GM19324 (cell line): ENCODE data around the gene TULP4.
"Not testable (repeated sequence)": the region's sequence is repeated elsewhere in the genome, so short reads cannot be mapped to it uniquely, and the experiment has no call there.

Experiments
- ATAC-seq: cut with Tn5 transposase; IDR thresholded peaks from one replicate; pipeline ENCODE4 v1.9.1; 2021; ENCODE audit warnings: mild to moderate bottlenecking, moderate library complexity; ENCODE audit not compliant: unreplicated experiment, low FRiP score

The TULP4 gene

GRCh38 chr6:158387036-158387435 is 74.8 kb downstream of the TULP4 start:
- ATAC-seq = no peak

- ATAC-seq = no peak
Observed at GRCh38 chr6:158387578-158387977, 75.3 kb downstream of the TULP4 start.

- ATAC-seq = no peak
Observed at GRCh38 chr6:158388727-158389126, 76.5 kb downstream of the TULP4 start.

GRCh38 chr6:158389193-158389919 is 77.1 kb downstream of the TULP4 start:
- ATAC-seq = no peak

- ATAC-seq = no peak
Observed at GRCh38 chr6:158391276-158391675, 79.0 kb downstream of the TULP4 start.

GRCh38 chr6:158391977-158392376 is 79.7 kb downstream of the TULP4 start:
- ATAC-seq = not testable (repeated sequence)

GRCh38 chr6:158396136-158396535 is 83.9 kb downstream of the TULP4 start:
- ATAC-seq = no peak

- no peak for ATAC-seq
Observed at GRCh38 chr6:158397578-158397977, 85.3 kb downstream of the TULP4 start.

- ATAC-seq = no peak
Observed at GRCh38 chr6:158398252-158399024, 86.2 kb downstream of the TULP4 start.

GRCh38 chr6:158399040-158399700 is 86.9 kb downstream of the TULP4 start:
- no peak for ATAC-seq

- ATAC-seq = no peak
Observed at GRCh38 chr6:158402184-158402583, 89.9 kb downstream of the TULP4 start.

- ATAC-seq = not testable (repeated sequence)
Observed at GRCh38 chr6:158405321-158405831, 93.1 kb downstream of the TULP4 start.

GRCh38 chr6:158405933-158406332 is 93.7 kb downstream of the TULP4 start:
- ATAC-seq = no peak

- ATAC-seq = no peak
Observed at GRCh38 chr6:158406736-158407135, 94.5 kb downstream of the TULP4 start.

GRCh38 chr6:158408013-158408412 is 95.7 kb downstream of the TULP4 start:
- ATAC-seq = no peak

GRCh38 chr6:158408552-158409130 is 96.4 kb downstream of the TULP4 start:
- no peak for ATAC-seq

- no peak for ATAC-seq
Observed at GRCh38 chr6:158409451-158409850, 97.2 kb downstream of the TULP4 start.

- ATAC-seq = no peak
Observed at GRCh38 chr6:158410784-158411183, 98.5 kb downstream of the TULP4 start.

GRCh38 chr6:158411998-158412397 is 99.7 kb downstream of the TULP4 start:
- ATAC-seq = no peak

- no peak for ATAC-seq
Observed at GRCh38 chr6:158413028-158413427, 100.8 kb downstream of the TULP4 start.
